T1000 (cell line): Measurements from ENCODE around the gene GPR160.
"Not testable (repeated sequence)": the region's sequence is repeated elsewhere in the genome, so short reads cannot be mapped to it uniquely, and the experiment has no call there.

ENCODE experiments used
- DNase-seq: peaks from one replicate; lab custom pipeline; 2025; ENCODE audit warnings: mixed read lengths; lab: John Stamatoyannopoulos, UW

The GPR160 gene

GRCh38 chr3:170111147-170111771, 73.5 kb downstream of the GPR160 start:
- DNase-seq, result no peak

GRCh38 chr3:170114165-170114564, 76.4 kb downstream of the GPR160 start:
- not testable (repeated sequence) for DNase-seq

- DNase-seq, result no peak
These were observed 79.3 kb downstream of the GPR160 start for GRCh38 chr3:170117134-170117533.

GRCh38 chr3:170128259-170128976, 90.6 kb downstream of the GPR160 start:
- DNase-seq, result no peak

- DNase-seq, result no peak
These were observed 91.2 kb downstream of the GPR160 start for GRCh38 chr3:170128977-170129431.

GRCh38 chr3:170130532-170130931, 92.7 kb downstream of the GPR160 start:
- no peak for DNase-seq

- DNase-seq, result no peak
These were observed 94.5 kb downstream of the GPR160 start for GRCh38 chr3:170132335-170132734.
